Measurements from ENCODE around the gene CTBP2. TPM values are rescaled to one million over a fixed set of nuclear protein-coding genes. Genes with fewer than 3 reads are reported as not detected.

The CTBP2 gene
- total and polyA plus RNA-seq, 2 donors from 2014 or later, result 33.1 to 111 TPM

- H3K36me3 ChIP-seq (ENCODE audit: control insufficient read depth in 2 of 3, insufficient read depth in 3 of 3, low read length in 3 of 3), result peaks cover 6 to 12% (median 10%) of the 10 kb centered on the region in 3 donors
- intact Hi-C loops (cut with DNase I), result no loop called here
- DNase-seq, result no peak
- H3K9me3 ChIP-seq (ENCODE audit: control insufficient read depth in 2 of 3, insufficient read depth in 1 of 3, low read length in 3 of 3), result no peaks in the 10 kb centered on the region
- TF ChIP-seq CTCF (IDR thresholded peaks at IDR 0.05; ENCODE audit: borderline replicate concordance, extremely low read depth, insufficient read depth), result no peak
- H3K4me3 ChIP-seq (ENCODE audit: low read length in 3 of 3), result no peak overlapping the region
- peaks cover 0 to 25% (median 15%) of the 10 kb centered on the region in 3 donors for H3K4me1 ChIP-seq (ENCODE audit: control insufficient read depth in 2 of 3, insufficient read depth in 2 of 3, low read depth in 1 of 3, low read length in 3 of 3)
- FAIRE-seq, result no peak
- H3K27me3 ChIP-seq (ENCODE audit: control insufficient read depth, insufficient read depth, low read length), result no peaks in the 10 kb centered on the region
- H3K9ac ChIP-seq (ENCODE audit: low read length in 3 of 3), result no peak overlapping the region
- H3K27ac ChIP-seq (ENCODE audit: low read depth in 2 of 2, low read length in 2 of 2), result no peak overlapping the region
Observed at GRCh38 chr10:125111118-125111727, 49.1 kb downstream of the CTBP2 start.

- FAIRE-seq (no peak), DNase-seq (no peak)
- Histone ChIP-seq H3K27ac (ENCODE audit: low read depth in 2 of 2, low read length in 2 of 2) (no peak overlapping the region), H3K9ac (ENCODE audit: low read length in 3 of 3) (no peak overlapping the region), H3K27me3 (ENCODE audit: control insufficient read depth, insufficient read depth, low read length) (no peaks in the 10 kb centered on the region), H3K4me1 (ENCODE audit: control insufficient read depth in 2 of 3, insufficient read depth in 2 of 3, low read depth in 1 of 3, low read length in 3 of 3) (peaks cover 0 to 9% (median 9%) of the 10 kb centered on the region in 3 donors), H3K4me3 (ENCODE audit: low read length in 3 of 3) (no peak overlapping the region), H3K36me3 (ENCODE audit: control insufficient read depth in 2 of 3, insufficient read depth in 3 of 3, low read length in 3 of 3) (peaks cover 6 to 13% (median 12%) of the 10 kb centered on the region in 3 donors), H3K9me3 (ENCODE audit: control insufficient read depth in 2 of 3, insufficient read depth in 1 of 3, low read length in 3 of 3) (no peaks in the 10 kb centered on the region)
- intact Hi-C loops (cut with DNase I), result no loop called here
- TF ChIP-seq CTCF (IDR thresholded peaks at IDR 0.05; ENCODE audit: borderline replicate concordance, extremely low read depth, insufficient read depth), result no peak
Observed at GRCh38 chr10:125107965-125108580, 52.3 kb downstream of the CTBP2 start.

- no peak overlapping the region for H3K9ac ChIP-seq (ENCODE audit: low read length in 3 of 3)
- no peak for TF ChIP-seq CTCF (IDR thresholded peaks at IDR 0.05; ENCODE audit: borderline replicate concordance, extremely low read depth, insufficient read depth)
- H3K4me1 ChIP-seq (ENCODE audit: control insufficient read depth in 2 of 3, insufficient read depth in 2 of 3, low read depth in 1 of 3, low read length in 3 of 3), result peaks cover 0 to 12% (median 10%) of the 10 kb centered on the region in 3 donors
- FAIRE-seq (no peak), DNase-seq (no peak)
- H3K36me3 ChIP-seq (ENCODE audit: control insufficient read depth in 2 of 3, insufficient read depth in 3 of 3, low read length in 3 of 3), result peaks cover 6 to 14% (median 12%) of the 10 kb centered on the region in 3 donors
- no peak overlapping the region for H3K27ac ChIP-seq (ENCODE audit: low read depth in 2 of 2, low read length in 2 of 2)
- intact Hi-C loops (cut with DNase I), result no loop called here
- no peaks in the 10 kb centered on the region for H3K27me3 ChIP-seq (ENCODE audit: control insufficient read depth, insufficient read depth, low read length)
- no peaks in the 10 kb centered on the region for H3K9me3 ChIP-seq (ENCODE audit: control insufficient read depth in 2 of 3, insufficient read depth in 1 of 3, low read length in 3 of 3)
- H3K4me3 ChIP-seq (ENCODE audit: low read length in 3 of 3), result no peak overlapping the region
Observed at GRCh38 chr10:125107166-125107949, 53.0 kb downstream of the CTBP2 start.

All from kidney (tissue), 14 donors.